ENCODE measurements around the gene LGALS4.
"Not testable (repeated sequence)": the region's sequence is repeated elsewhere in the genome, so short reads cannot be mapped to it uniquely, and the experiment has no call there.

GRCh38 chr19:38770949-38771275 lies 41.8 kb downstream of the LGALS4 start:
- TF ChIP-seq SUZ12 (IDR thresholded peaks at IDR 0.05); FOXK2 (IDR thresholded peaks at IDR 0.05); LEF1 (IDR thresholded peaks at IDR 0.05; ENCODE audit: borderline replicate concordance); TARDBP (IDR thresholded peaks at IDR 0.05); BHLHE40 (IDR thresholded peaks at IDR 0.05; ENCODE audit: borderline replicate concordance); ELF4 (IDR thresholded peaks at IDR 0.05); ZNF384 (IDR thresholded peaks at IDR 0.05); FOXM1 (IDR thresholded peaks at IDR 0.05; ENCODE audit: borderline replicate concordance); HDGF (IDR thresholded peaks at IDR 0.05; ENCODE audit: borderline replicate concordance); SP1 (IDR thresholded peaks at IDR 0.05); ARNT (IDR thresholded peaks at IDR 0.05); NFRKB (IDR thresholded peaks at IDR 0.05); FOXA1 (IDR thresholded peaks at IDR 0.05); PKNOX1 (IDR thresholded peaks at IDR 0.05): not testable (repeated sequence)
